K562 (cell line): ENCODE measurements around the gene ZNF224. TPM values are rescaled to one million over a fixed set of nuclear protein-coding genes. Genes with fewer than 3 reads are reported as not detected.
A peak's percentile ranks its signal among the peaks of the same experiment; 100 is the strongest.

Experiments used
- ARHGAP35 ChIP-seq: fragments of 450-650 bp; IDR thresholded peaks from 2 replicates; pipeline ENCODE4 v1.6.1; 2018; ENCODE audit not compliant: partially characterized antibody
- ARNT ChIP-seq, 2 experiments: fragments of 450-650 bp; IDR thresholded peaks; 2 replicates each; pipeline ENCODE4 v1.6.1; 2016; ENCODE audit warnings: mild to moderate bottlenecking in 1 of 2
- CBFA2T2 ChIP-seq: fragments of 450-650 bp; conservative IDR thresholded peaks from 2 replicates; pipeline ENCODE4 v1.6.1; 2017; ENCODE audit warnings: mild to moderate bottlenecking
- DLX4 ChIP-seq: fragments of 250-450 bp; sonication (Bioruptor Pico); IDR thresholded peaks from 2 replicates; pipeline ENCODE4 v1.6.1; 2021; ENCODE audit warnings: mild to moderate bottlenecking
- EGR1 ChIP-seq: fragments of 450-650 bp; conservative IDR thresholded peaks from 2 replicates; pipeline ENCODE4 v1.6.1; 2017; ENCODE audit warnings: mild to moderate bottlenecking
- ELF1 ChIP-seq: fragments of 200-800 bp; sonication (Bioruptor generic); IDR thresholded peaks from 2 replicates; pipeline ENCODE4 v1.6.1; 2016; ENCODE audit warnings: missing genetic modification characterization, missing compliant biosample characterization
- ERF ChIP-seq: fragments of 450-650 bp; formaldehyde crosslinking; IDR thresholded peaks from 2 replicates; pipeline ENCODE4 v1.4.0; 2020; ENCODE audit warnings: mild to moderate bottlenecking, mixed read lengths
- HNRNPH1 ChIP-seq: fragments of 200-400 bp; formaldehyde crosslinking; optimal IDR thresholded peaks from 2 replicates; pipeline ENCODE3; 2017; ENCODE audit warnings: low read depth, mild to moderate bottlenecking, low read length, moderate library complexity
- JUND ChIP-seq, 2 experiments: IDR thresholded peaks; 2 replicates in 1 of 2; 3 replicates in 1 of 2; pipeline ENCODE4 v1.6.1; 2011; ENCODE audit warnings: borderline replicate concordance in 2 of 2, low read depth in 2 of 2, low read length in 2 of 2, improper control_type of control experiment in 1 of 2, missing biosample characterization in 1 of 2, missing genetic modification characterization in 1 of 2, missing genetic modification reagents in 1 of 2
- KLF16 ChIP-seq: IDR thresholded peaks from 2 replicates; pipeline ENCODE4 v1.6.1; 2016; ENCODE audit warnings: antibody characterized with exemption
- MEIS2 ChIP-seq: fragments of 450-650 bp; IDR thresholded peaks from 2 replicates; pipeline ENCODE4 v1.6.1; 2014; ENCODE audit warnings: mild to moderate bottlenecking; ENCODE audit not compliant: partially characterized antibody
- OTX1 ChIP-seq: fragments of 450-650 bp; formaldehyde crosslinking; IDR thresholded peaks from 2 replicates; pipeline ENCODE4 v1.4.0; 2022; ENCODE audit warnings: mild to moderate bottlenecking
- PBX2 ChIP-seq, 2 experiments: IDR thresholded peaks in 1 of 2; conservative IDR thresholded peaks in 1 of 2; 2 replicates each; pipeline ENCODE4 v1.6.1; 2016; ENCODE audit warnings: low read depth in 2 of 2, mild to moderate bottlenecking in 1 of 2, missing compliant biosample characterization in 1 of 2, missing genetic modification characterization in 1 of 2, moderate library complexity in 1 of 2
- PYGO2 ChIP-seq: fragments of 450-650 bp; IDR thresholded peaks from 2 replicates; pipeline ENCODE4 v1.6.1; 2016; ENCODE audit warnings: mild to moderate bottlenecking, missing genetic modification characterization, moderate library complexity, missing compliant biosample characterization
- SAFB ChIP-seq: fragments of 200-400 bp; formaldehyde crosslinking; IDR thresholded peaks from 2 replicates; pipeline ENCODE4 v1.6.1; 2017; ENCODE audit warnings: low read depth, low read length, borderline replicate concordance
- SIN3A ChIP-seq, 2 experiments: fragments of 150-350 bp in 1 of 2; IDR thresholded peaks; 2 replicates each; pipeline ENCODE4 v1.6.1; 2011 to 2016; ENCODE audit warnings: borderline replicate concordance in 2 of 2, low read depth in 2 of 2, low read length in 2 of 2, mild to moderate bottlenecking in 2 of 2, moderate library complexity in 2 of 2; ENCODE audit not compliant: control insufficient read depth in 1 of 2
- SP1 ChIP-seq: sonication (generic); formaldehyde crosslinking; IDR thresholded peaks from 2 replicates; pipeline ENCODE4 v1.8.1; 2022; ENCODE audit warnings: mild to moderate bottlenecking, missing genetic modification reagents
- SUPT5H ChIP-seq: fragments of 450-650 bp; IDR thresholded peaks from 2 replicates; pipeline ENCODE4 v1.6.1; 2016
- TAF1 ChIP-seq: IDR thresholded peaks from 2 replicates; pipeline ENCODE4 v1.6.1; 2011; ENCODE audit warnings: mild to moderate bottlenecking, low read length, moderate library complexity; ENCODE audit not compliant: insufficient read depth, control insufficient read depth, severe bottlenecking; ENCODE audit errors: extremely low read depth
- TCF7 ChIP-seq: sonication (generic); IDR thresholded peaks from 2 replicates; pipeline ENCODE4 v1.6.1; 2016; ENCODE audit warnings: antibody characterized with exemption, borderline replicate concordance
- ZNF384 ChIP-seq: IDR thresholded peaks from 2 replicates; pipeline ENCODE4 v1.6.1; 2012; ENCODE audit warnings: low read depth, low read length, improper control_type of control experiment
- polyA plus RNA-seq, 8 experiments: library from polyadenylated mRNA; depleted of rRNA in 4 of 8; stranded (reverse) in 5 of 8; unstranded in 3 of 8; fragments of >200 nt; fragmentation: Nextera tagmentation in 2 of 8; fragmentation: Illumina TruSeq in 1 of 8; extraction: Ambion mirVana in 2 of 8; extraction: Trizol in 1 of 8; gene quantifications; 2 replicates each; pipeline versions ENCODE4 v1.2.1 to v1.2.3, GENCODE V29; 2011 to 2014; ENCODE audit warnings: inconsistent platforms in 1 of 8, missing spikeins in 1 of 8
- total RNA-seq, 7 experiments: library from RNA; depleted of rRNA in 6 of 7; stranded (reverse); fragments of >200 nt in 6 of 7; fragmentation: Illumina TruSeq in 2 of 7; extraction: Trizol in 2 of 7; gene quantifications; 2 replicates each; pipeline versions ENCODE4 v1.2.1 to v1.2.3, GENCODE V29; 2011 to 2021; ENCODE audit warnings: low replicate concordance in 1 of 7
- TF ChIP-seq, protein P1 (sequence below): sonication (generic); formaldehyde crosslinking; IDR thresholded peaks from 2 replicates; pipeline ENCODE4 v1.8.0; 2022; ENCODE audit warnings: mild to moderate bottlenecking, missing genetic modification reagents, borderline replicate concordance

The ZNF224 gene
- total and polyA plus RNA-seq, 9 of the 15 experiments (the other 6 are each of a cell fraction or from before 2014, with no cell fraction given): 4.4 to 15.6 (median 10.0) TPM

- TF ChIP-seq, protein P1, sequence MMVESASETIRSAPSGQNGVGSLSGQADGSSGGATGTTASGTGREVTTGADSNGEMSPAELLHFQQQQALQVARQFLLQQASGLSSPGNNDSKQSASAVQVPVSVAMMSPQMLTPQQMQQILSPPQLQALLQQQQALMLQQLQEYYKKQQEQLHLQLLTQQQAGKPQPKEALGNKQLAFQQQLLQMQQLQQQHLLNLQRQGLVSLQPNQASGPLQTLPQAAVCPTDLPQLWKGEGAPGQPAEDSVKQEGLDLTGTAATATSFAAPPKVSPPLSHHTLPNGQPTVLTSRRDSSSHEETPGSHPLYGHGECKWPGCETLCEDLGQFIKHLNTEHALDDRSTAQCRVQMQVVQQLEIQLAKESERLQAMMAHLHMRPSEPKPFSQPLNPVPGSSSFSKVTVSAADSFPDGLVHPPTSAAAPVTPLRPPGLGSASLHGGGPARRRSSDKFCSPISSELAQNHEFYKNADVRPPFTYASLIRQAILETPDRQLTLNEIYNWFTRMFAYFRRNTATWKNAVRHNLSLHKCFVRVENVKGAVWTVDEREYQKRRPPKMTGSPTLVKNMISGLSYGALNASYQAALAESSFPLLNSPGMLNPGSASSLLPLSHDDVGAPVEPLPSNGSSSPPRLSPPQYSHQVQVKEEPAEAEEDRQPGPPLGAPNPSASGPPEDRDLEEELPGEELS (CRISPR knock-in tag): no peak
- no peak for TF ChIP-seq ERF (CRISPR knock-in tag)
- TF ChIP-seq SAFB: peak; percentile 43; the same call in 1 of the 2 replicates
- no peak for TF ChIP-seq KLF16
- TF ChIP-seq PBX2 (CRISPR knock-in tag; IDR thresholded peaks at IDR 0.05; ENCODE audit: low read depth): no peak
- TF ChIP-seq PBX2 (tag; conservative IDR thresholded peaks at IDR 0.05; ENCODE audit: low read depth): no peak
- no peak for TF ChIP-seq ARHGAP35
- TF ChIP-seq MEIS2: no peak
- TF ChIP-seq OTX1: no peak
- TF ChIP-seq PYGO2 (tag): no peak
- 0 out of 2 replicates have a peak, but pooled peaks have one; percentile 23 for TF ChIP-seq TCF7
- TF ChIP-seq DLX4 (CRISPR knock-in tag): no peak
- no peak for TF ChIP-seq HNRNPH1
- TF ChIP-seq JUND (IDR thresholded peaks at IDR 0.05; ENCODE audit: borderline replicate concordance, low read depth, low read length): peak; percentile 62; the same call in 1 of the 2 replicates
- no peak; the same call in 2 of the 3 replicates for TF ChIP-seq JUND (tag; IDR thresholded peaks at IDR 0.05; ENCODE audit: borderline replicate concordance, low read depth, low read length)
- no peak; a peak in 1 of 4 replicates for TF ChIP-seq ARNT (IDR thresholded peaks at IDR 0.05)
- TF ChIP-seq EGR1: peak; percentile 47
- TF ChIP-seq ZNF384: no peak
- TF ChIP-seq SP1 (CRISPR knock-in tag): peak; percentile 55; the same call in 1 of the 2 replicates
- TF ChIP-seq CBFA2T2: no peak
- TF ChIP-seq SIN3A (IDR thresholded peaks at IDR 0.05; ENCODE audit: borderline replicate concordance in 2 of 2, control insufficient read depth in 1 of 2, low read depth in 2 of 2, low read length in 2 of 2): no peak
- TF ChIP-seq ELF1 (tag): peak; percentile 92
- TF ChIP-seq TAF1: peak; percentile 52
- TF ChIP-seq SUPT5H: peak; percentile 67
Observed at GRCh38 chr19:44093931-44094765, at the start of gene ZNF224 (continued).
